NCI-H2107 treated with DMSO at 0.1 percent for 48 hours (cell line): ENCODE measurements around the gene PI4KB.
"Not testable (repeated sequence)": the region's sequence is repeated elsewhere in the genome, so short reads cannot be mapped to it uniquely, and the experiment has no call there.

Experiments used
- DNase-seq: peaks from one replicate; lab custom pipeline; 2025; ENCODE audit not compliant: unreplicated experiment; lab: John Stamatoyannopoulos, UW

The PI4KB gene

DNA sequence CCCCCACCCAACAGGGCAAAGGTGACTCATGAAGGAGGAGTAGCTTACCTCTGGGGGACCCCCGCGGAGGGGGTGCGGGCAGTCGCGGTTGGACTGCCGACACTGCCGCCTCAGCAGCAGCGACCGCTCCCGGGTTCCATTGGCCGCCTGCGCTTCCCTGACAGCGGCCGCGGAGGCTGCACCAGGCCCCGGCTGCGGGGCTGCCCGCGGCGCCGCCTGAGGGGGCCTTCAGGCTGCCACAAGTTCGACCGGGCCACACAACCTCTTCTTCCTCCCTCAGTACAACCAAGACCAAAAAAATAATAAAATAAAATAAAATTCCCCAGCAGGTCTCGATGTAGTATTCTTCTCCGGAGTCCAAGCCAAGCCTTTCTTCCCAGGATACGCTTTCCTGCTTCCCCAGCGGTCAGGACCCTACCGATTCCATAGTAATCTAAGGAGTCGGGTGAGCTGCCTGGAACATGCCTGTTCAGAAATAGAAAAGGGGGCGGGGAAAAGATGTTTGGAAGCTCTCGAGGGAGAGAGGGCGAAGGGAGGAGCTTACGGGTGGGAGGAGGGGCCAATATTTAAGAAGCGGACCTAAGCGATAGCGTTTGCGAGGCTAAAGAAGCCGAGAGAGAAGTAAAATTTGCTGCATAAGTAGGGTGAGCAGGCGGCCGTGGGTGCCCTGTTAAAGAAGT, at the start of gene PI4KB:
Gene PI4KB (minus strand): TSS at position 194 of the 680 bp plus-strand sequence. CDS start 10,935 bp downstream, outside the sequence.
- peak; percentile 98 for DNase-seq

DNA sequence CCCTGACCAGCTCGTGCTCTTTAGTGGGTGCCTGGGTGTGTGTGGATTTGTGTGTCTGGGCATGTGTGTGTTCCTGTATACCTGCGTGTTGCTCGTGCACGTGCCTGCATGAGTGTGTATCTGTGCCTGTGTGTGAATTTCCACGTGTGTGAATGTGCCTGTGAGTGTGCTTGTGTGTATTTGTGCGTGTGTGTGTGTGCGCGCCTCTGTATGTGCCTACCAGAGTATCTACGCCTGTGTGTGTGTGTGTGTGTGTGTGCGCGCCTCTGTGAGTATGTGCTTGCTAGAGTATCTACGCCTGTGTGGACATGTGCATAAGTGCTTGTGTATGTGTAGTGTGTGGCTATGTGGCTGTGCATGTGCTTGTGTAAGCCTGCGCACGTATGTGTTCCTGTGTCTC, 46.0 kb upstream of the PI4KB start:
- DNase-seq, result no peak

DNA sequence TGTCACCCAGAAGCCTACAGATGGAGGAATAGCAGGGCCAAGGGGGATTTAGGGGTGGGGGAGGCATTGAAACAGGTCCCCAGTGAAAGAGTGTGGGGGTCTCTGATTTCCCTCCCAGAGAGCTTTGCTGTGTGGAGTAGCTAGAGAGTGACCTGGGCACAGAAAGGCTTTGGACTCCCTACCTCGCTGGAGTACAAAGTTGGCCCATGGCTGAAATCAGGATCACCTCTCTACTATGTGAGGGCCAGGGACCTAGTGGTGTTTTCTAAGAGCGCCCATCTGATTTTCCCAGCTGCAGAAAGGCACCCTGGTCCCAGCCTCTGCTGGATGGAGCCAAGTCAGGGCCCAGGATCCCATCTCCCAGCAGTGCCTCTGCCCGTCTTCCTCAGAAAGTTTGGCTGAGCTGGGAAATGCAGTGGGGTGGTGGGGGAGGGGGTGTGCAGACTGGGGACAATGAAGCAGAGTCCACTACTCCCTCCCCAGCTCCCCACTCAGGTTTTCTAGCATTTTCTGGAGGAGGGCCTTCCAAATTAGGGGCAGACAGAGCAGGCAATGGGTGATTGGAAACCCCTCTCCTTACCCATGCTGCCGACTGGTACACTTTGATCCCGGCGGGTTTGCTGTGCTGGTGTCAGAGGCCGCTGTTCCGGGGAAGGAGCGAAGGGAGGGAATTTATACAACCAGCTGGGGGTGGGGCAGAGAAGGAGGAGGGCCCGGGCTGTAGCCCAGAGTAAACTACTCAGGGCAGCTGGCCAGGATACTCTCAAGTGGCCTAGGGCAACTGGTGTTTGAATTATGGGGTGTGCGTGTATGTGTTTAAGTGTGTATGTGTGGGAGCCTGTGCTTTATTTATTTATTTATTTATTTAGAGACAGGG, 45.1 kb upstream of the PI4KB start, which contains the start of gene SELENBP1:
Gene SELENBP1 (minus strand): TSS at position 648 of the 877 bp plus-strand sequence. CDS start 64 bp downstream, at position 584.
- peak; percentile 52 for DNase-seq

DNA sequence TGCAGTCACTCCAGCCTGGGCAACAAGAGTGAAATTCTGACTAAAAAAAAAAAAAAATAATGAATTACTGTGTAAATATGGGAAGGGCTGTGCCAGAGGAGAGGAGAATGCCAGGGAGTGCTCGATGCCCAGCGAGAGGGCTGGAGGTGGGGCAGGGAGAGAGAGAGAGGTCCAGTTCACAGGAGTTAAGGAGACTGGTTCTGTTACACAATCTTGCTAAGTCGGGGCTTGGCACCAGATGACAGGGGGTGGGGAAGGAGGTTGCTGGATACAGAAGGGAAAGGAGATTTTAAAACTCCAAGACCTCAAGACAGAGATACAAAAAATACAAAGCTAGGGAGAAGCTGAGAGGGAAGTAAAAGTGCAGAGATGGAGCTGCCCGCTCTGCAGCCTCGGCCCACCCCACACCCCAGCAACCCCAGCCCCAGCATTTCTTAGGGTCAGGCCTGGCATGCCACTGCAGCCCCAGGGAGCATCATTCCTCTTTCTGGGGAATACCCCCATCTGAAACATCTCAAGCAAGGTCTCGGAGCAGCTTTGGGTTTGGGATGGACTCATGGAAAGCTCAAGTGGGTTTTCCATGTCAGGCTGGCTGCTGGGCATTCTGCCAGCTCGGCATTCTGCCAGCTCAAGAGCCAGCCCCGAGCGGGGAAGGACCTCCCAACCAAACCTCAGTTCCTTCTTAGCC, 44.3 kb upstream of the PI4KB start:
- peak; percentile 27 for DNase-seq

DNA sequence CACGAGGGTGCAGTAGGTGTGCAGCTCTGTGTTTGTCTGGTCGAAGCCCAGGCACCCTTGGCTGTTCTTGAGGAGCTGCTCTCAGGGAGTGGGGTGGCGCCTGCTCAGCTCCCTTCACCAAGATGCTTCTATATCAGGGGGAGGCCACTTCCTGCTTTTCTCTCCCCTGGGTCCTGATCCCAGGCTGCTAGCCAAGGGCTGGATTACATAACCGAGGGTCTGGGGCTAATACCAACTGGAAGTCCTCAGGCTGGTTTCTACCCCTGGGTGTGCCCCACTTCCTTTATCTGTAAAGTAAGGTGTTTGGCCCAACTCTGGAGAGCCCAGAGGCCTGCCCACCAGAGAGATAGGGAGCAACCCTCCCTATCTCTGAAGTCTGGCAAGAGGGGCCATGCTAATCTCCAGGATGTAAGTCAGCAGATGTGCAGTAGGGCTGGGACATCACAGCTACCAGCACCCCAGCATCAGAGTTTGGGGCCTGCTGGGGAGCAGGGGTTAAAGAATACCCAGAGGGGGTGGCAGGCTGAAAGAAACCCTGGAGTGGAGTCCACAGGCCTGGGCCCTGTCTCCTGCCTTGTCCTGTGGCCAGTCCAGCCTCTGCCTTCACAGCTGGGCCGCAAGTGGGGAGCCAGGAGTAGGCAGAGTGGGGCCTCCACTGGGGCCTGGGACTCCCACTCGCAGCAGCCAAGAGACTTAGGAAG, 43.1 kb upstream of the PI4KB start:
- DNase-seq, result peak; percentile 16

DNA sequence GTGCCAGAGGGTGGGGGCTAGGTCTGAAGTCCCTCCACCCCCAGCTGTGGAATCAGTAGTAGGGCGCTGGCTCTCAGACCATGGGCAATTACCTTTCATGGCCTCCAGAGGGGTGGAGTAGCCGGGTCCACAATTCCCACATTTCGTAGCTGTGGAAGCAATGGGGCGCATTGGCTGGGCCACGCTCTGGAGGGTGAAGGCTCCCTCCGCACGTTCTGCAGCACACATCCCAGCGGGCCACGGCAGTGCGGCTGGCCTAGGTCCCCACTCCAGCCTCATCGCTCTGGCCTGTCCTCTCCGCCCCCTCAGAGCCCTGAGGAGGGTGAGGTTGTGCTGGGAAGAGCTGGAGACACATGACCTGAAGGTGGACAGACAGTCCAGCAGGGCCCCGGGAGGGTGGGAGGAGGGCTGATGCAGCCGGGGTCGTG, 42.4 kb upstream of the PI4KB start:
- DNase-seq, result no peak

DNA sequence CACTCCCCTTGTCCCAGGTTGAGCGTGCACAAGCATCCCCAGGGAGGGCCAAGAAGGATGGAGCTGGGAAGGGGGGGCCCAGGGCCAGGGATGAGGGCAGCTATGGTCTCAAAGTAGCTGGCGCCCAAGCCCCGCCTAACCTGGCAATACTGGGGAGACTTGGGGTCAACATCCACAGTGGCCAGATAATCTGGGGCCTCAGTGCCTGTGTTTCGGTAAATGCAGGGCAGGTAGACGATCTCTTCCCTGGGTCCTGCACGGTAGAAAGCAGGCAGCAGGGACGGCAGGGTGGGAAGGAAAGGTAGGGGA, 42.0 kb upstream of the PI4KB start:
- DNase-seq, result no peak

DNA sequence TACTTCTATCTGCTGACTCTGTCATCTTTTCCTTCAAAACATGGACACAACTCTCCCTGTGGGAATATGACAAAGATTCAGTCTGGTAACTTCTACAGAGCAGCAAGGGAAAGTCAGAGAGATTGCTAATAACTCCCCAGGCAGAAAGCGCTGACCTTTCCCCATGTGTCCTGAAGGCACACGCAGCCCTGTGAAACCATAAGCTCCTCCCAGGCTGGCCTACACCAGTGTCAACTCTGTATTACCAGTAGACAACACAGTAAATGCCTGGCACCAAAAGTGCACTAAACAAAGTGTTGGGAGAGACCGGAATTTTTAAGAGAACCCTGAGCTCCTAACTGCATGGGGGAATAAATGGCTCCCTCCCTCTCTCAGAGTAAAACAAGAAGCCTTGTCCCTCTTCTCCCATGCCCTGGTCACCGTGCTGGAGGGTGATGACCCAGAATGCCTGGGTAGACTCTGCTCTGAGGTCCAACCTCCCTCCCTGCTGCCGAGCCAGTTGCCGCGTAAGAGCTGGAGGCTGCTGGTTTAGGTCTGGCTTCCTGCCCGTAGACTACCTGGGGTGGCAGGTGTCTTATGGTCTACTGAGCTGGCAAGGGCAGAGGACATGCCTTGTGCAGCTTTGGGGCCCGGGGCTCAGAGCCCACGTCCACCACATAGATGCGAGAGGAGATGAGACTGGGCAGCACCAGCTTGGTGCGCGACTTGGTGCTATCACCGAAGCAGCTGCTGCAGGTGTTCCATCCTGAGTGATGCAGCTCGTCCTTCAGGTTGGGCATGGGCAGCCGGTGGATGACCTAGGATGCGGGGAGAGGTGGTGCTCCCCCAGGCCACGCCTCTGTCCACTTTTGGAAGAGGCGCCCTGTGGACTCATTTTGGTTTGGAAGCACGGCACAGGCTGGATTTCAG, 41.4 kb upstream of the PI4KB start:
- DNase-seq, result peak; percentile 48

DNA sequence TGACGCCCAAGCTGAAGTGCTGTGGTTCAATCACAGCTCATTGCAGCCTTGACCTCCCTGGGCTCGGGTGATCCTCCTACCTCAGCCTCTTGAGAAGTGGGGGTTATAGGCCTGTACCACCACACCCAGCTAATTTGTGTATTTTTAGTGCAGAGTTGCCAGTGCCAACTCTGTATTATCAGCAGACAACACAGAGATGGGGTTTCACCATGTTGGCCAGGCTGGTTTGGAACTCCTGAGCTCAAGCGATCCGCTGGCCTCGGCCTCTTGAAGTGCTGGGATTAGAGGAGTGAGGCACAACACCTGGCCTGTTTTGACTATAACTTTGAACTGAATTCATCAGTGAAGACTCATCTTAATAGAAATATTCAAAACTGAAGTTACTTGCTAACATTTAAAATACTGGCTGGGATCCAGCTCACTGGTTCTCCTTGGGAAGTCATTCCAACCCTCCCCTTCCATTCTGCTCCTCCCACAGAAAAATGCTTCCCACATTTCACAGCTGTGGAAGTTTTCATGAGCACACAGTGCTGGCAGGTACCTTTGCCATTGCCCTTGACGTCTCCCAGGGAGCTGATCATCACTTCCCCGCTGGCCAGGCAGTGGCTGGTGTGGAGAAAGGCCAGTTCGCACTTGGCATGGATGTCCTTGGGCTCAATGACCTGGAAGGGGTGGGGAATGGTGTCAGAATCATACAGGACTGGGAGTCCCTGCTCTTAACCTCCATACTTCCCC, 40.6 kb upstream of the PI4KB start:
- no peak for DNase-seq

DNA sequence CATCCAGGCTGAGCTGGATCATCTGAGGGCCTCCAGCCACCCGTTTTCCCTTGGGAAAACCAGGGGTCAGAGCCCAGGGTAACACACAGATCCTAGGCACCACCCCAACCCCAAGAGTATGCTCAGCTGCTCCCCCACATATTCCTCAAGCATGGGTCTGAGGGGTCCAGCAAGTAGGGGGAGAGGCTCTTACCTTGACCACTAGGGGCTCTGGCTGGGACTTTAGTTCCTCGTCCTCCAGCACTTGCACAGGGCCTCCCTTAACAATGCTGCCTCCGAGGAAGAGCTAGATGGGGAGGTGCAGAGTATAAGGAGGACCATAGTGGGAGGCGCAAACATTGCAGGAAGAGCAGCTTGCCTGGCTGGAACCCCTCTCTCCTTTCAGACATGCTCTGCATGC, 37.8 kb upstream of the PI4KB start:
- DNase-seq, result no peak

DNA sequence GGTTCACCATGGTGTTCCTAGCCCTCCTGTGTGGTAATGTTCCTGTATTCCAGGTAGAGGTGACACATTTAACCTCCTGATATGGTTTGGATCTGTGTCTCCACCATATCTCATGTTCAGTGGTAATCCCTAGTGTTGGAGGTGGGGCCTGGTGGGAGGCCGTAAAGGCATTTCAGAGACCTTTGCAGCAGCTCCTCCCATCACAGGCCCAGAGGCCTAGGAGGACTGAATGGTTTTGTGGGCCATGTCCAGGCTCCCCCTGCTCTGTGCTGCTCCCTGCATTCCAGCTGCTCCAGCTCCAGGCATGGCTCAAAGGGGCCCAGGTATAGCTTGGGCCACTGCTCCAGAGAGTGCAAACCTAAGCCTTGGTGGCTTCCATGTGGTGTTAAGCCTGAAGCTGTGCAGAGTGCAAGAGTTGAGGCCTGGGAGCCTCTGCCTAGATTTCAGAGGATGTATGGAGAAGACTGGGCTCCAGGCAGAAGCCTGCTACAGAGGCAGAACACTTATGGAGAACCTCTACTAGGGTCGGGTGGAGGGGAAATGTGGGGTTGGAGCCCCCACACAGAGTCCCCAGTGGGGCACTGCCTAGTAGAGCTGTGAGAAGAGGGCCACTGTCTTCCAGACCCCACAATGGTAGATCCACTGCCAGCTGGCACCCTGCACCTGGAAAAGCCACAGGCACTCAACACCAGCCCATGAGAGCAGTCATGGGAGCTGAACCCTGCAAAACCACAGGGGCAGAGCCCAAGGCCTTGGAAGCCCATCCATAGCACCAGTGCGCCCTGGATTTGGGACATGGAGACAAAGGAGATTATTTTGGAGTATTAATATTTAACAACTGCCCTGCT, 35.3 kb upstream of the PI4KB start:
- no peak for DNase-seq

DNA sequence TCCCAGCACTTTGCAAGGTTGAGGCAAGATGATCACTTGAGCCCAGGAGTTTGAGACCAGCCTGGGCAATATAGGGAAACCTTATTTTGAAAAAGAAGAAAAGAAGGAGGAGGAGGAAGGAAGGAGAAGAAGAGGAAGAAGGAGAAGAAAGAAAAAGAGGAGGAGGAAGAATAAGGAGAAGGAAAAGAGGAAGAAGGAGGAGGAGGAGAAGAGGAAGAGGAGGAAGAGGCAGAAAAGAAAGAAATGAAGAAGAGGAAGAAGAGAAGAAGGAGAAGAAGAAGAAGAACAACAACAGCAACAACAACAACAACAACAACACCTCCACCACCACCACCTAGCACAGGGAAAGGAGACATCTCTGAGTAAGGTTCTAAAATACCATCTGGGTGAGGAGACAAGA, 34.7 kb upstream of the PI4KB start:
- DNase-seq, result no peak

DNA sequence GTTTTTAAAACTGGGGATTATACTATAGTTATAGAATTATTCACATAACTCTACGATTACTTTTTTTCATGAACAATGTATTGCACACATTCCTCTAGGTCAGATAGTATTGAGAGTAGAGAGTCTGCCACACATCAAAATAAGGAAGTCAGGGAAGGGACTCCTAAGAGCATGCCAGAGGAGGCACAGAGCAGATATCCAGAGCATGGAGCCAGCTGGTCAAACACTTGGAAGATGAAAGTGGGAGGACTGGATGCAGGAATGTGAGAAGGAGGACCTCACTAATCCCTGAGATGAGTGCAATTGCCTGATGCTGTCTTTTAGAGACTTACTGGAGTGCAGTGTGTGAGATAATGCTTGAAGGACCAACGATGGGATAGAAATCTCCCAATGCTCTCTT, 29.5 kb upstream of the PI4KB start:
- no peak for DNase-seq

DNA sequence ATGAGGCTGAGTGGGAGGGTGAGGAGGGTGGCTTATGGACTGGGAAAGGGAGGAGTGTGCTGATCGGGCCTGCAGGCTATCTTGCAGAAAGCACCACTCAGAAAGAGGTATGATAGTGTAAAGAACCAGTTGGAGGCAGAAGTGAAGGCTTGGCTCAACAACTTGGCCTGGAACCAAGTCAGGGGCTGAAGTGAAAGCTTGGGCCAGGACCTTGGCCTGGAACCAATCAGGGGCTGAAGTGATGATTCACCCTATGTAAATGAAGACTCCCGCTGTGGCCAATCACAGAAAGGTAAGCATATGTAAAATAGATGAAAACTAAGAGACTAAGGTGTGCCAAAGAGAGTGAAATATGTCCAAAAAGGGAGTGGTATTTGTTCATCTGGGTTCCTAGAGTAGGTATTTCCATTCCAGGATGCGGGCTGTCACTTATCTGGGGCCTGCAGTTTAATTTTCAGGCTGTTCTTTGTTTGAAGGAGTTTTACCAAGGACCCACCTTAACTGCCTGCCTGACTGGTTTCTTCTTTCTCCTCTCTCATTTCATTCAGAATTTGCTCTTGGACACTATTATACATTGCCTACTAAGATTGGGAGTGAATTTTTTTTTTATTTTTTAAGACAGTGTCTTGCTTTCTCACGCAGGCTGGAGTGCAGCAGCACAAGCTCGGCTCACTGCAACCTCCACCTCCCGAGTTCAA, 25.0 kb upstream of the PI4KB start:
- DNase-seq, result no peak

DNA sequence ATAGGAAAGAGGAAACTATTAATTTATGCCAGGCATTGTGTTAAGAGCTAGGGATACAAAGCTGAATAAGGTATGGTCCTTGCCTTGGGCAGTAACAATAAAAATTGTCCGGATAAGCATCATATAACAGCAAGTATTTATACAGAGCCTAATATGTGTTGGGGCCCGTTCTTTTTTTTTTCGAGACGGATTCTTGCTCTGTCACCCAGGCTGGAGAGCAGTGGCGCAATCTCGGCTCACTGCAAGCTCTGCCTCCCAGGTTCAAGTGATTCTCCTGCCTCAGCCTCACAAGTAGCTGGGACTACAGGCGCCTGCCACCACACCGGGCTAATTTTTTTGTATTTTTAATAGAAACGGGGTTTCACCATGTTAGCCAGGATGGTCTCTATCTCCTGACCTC, 23.1 kb upstream of the PI4KB start:
- DNase-seq, result not testable (repeated sequence)

DNA sequence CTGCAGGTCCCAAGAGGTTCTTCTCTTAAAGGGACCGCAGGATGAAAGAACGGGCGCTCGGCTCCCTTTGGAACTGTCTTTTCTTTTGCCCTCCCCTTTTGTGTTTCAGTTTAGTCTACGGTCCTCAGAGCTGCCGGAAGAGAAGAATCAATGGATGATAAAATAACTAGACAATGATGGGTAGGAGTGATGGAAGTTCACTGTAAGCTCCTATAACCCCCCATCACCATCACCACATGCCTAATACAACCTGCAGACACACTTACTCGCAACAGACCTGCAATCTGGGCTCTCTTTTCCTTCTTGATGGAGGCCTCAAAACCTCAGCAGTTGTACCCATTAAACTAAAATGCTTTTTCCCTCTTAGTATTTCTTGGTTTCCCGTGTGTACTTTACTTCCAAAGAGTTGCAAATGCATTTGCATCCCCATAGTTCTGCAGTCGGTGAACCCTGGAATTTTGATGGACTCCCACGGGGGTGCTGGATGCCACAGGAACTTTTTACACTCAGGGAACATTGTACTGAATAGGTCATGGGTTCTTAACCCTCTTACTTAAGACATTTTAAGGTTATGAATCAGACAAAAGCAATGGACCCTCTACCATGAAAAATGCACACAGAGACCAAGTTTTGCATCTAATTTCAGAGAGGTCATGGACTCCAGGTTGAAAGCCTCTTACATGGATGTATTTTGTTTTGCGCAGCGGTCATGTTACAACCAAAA, 20.5 kb upstream of the PI4KB start:
- DNase-seq, result no peak

DNA sequence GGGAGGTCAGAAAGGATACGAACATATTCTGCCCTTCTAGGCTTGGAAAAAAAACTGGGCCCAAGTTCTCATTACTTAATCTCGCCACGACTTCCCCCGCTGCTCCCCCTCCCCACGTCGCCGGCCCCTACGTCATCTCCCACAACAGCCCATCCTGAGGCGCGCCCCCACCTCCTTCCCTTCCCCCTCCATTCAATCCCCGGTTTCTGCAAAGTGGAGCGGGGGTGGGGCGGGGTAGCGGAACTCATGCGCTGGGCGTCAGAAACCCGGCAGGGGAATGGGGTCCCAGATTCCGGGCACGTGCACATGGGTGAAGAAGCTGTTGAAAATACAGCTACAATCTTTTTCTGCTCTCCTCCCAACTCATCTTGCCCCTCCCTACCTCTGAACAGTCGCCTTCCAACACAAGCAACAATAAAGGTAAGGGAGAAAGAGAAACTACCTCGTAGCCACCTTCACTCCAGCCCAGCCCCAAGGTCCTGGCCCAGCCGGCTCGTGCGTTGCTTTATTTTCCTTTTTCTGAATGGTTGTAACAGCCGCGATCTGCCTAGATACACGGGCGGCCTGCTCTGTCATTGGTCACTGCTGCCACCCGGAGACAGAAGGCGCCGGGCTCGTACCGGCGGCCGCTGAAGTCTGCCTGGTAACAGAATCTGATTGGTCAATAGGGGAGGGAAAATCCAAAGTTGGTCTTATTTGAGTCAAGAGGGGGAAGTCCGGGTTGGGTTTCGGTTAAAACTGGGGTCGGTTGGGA, 19.7 kb upstream of the PI4KB start, which contains the start of gene RFX5:
Gene RFX5 (minus strand): TSS at position 484 of the 754 bp plus-strand sequence. CDS start 932 bp downstream, outside the sequence.
- DNase-seq, result peak; percentile 98
